GM19035 (cell line): ENCODE data around the gene TFDP3.

Experiments used
- ATAC-seq: cut with Tn5 transposase; IDR thresholded peaks from one replicate; pipeline ENCODE4 v1.9.1; 2021; ENCODE audit not compliant: unreplicated experiment

The TFDP3 gene, protein sequence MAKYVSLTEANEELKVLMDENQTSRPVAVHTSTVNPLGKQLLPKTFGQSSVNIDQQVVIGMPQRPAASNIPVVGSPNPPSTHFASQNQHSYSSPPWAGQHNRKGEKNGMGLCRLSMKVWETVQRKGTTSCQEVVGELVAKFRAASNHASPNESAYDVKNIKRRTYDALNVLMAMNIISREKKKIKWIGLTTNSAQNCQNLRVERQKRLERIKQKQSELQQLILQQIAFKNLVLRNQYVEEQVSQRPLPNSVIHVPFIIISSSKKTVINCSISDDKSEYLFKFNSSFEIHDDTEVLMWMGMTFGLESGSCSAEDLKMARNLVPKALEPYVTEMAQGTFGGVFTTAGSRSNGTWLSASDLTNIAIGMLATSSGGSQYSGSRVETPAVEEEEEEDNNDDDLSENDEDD

DNA sequence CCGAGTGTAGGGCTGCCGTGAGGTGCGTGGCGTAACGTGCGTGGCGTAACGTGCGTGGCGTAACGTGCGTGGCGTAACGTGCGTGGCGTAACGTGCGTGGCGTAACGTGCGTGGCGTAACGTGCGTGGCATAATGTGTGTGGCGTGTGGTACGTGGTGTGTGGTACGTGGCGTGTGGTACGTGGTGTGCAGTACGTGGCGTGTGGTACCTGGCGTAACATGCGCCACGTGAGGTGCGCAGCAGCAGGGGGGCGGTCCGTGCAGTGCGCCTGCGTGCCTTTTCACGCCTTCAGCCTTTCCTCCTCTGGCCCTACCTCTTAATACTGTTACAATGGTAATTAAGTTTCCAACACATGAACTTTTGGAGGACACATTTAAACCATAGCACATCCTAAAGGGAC is at the start of gene TFDP3:
Gene TFDP3, minus strand, starts transcription at position 26 of the 400 bp plus-strand sequence. CDS start 95 bp downstream, outside the sequence.
- ATAC-seq = no peak

DNA sequence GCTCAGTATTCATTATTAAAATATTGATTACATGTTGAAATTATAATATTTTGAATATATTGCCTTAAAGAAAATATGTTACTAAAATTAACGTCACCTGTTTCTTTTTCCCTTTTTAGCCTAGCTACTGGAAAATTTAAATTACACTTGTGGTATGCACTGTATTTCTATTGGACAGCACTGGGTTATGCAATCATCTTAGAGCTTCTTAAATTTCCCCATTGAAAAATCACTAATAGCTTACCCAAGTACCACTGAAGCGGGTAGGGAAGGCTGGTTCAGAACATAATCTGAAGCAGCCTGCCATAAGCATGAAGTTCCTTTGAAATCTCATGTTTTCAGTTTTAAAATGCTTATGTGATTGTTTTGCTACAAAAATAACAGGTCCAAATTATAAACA is 49.5 kb upstream of the TFDP3 start:
- ATAC-seq = no peak

DNA sequence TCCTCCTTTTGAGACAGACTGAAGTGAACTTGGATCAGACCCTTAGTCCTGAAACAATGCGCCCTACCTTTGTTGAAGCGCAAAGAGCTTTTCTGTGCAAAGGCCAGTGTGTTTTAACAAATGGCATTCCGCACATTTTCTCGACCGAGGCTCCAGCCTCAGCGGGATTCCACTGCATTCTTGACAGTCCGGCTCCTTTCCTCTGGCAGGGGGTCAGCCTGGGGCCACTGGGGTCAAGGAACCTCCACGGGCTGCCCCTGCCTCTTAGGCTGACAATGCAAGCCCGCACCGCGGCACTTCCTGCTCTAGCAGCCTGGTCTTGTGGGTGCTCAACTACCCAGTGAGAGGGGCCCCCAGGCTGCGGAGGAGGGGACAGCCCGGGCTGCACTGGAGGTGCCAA is 47.2 kb upstream of the TFDP3 start:
- no peak for ATAC-seq

DNA sequence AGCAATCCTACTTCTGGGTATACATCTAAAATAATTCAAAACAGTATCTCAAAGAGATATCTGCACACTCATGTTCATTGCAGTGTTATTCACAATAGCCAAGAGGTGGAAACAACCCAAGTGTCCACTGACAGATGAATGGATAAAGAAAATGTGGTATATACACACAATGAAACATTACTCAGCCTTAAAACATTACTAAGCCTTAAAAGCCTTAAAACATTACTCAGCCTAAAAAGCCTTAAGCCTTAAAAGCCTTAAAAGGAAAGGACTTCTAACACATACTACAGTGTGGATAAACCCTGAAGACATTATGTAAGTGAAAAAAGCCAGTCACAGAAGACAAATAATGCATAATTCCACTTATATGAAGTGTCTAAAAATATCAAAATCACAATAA is 40.3 kb upstream of the TFDP3 start:
- ATAC-seq = no peak

DNA sequence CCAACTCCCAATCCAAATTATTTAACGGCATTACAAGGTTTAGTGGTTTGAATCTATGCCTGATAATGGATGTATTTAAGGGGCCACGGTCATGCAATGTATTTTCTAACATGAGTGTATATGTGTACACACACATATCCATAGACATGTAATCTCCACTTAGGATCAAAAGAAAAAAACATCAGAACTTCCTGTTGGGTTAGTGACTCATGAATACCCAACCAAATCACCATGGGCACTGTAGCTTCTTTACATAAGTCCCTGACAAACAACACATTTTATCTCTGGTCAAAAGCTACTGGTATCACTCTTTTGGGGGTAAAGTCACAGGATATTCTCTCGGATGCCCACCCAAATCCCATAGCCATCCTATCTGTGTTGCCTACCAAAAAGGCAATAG is 36.5 kb upstream of the TFDP3 start:
- no peak for ATAC-seq

DNA sequence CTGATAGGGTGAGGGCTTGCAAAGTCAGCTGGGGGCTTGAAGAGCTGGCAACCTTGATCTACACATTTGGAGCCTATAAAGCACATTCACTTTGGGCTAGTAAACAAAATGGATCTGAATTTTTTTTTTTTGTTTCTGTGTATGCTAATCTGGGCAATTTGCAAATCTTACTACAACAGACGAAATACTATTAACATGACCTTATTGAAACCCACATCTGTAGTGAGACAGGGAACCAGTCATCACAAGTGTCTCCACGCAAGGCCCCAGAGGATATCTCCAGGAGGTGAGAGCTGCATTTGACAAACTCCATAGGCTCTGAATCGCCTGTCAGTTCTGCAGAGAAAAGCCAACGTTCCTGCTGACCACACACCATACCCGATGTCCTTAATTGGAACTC is 33.0 kb upstream of the TFDP3 start:
- ATAC-seq = no peak

DNA sequence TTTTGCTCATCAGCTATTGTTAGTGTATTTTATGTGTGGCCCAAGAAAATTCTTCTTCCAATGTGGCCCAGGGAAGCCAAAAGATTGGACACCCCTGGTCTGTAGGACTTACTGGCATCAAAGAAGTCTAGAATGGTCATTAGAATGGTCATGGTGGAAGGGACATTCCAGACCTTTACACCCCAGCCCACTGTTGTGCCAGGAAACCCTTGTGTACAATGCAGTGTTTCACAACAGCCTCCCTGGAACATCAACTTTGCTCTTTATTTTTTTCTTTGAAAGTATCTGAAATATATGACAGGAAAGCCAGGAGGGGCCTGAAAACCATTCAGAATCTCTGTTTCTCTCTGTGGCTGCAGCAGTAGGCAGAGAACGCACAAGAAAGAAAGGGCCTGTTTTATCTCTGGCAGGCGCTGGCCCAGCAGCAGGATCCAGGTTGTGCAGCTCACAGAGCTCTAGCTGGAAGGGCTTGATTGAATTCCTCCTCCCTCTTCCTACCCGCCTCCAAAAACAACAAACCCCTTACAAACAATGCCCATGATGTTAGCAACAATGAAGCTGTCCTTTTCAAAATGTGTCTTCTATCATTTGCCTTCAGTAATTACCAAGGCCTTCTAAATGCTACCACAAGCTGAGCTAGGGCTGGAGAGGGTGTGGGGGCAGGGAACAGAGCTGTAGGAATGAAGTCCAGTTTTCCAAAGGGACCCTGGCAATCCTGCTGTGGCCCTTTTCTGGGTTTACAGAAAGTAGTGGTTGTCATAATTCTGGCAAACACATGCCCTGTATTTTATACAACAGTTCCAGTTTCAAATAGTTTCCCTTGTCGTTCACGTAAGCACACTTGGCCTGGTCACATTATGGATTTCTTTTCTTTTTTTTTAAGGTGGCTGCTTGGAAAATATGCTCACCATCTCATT is 32.3 kb upstream of the TFDP3 start:
- ATAC-seq = no peak

DNA sequence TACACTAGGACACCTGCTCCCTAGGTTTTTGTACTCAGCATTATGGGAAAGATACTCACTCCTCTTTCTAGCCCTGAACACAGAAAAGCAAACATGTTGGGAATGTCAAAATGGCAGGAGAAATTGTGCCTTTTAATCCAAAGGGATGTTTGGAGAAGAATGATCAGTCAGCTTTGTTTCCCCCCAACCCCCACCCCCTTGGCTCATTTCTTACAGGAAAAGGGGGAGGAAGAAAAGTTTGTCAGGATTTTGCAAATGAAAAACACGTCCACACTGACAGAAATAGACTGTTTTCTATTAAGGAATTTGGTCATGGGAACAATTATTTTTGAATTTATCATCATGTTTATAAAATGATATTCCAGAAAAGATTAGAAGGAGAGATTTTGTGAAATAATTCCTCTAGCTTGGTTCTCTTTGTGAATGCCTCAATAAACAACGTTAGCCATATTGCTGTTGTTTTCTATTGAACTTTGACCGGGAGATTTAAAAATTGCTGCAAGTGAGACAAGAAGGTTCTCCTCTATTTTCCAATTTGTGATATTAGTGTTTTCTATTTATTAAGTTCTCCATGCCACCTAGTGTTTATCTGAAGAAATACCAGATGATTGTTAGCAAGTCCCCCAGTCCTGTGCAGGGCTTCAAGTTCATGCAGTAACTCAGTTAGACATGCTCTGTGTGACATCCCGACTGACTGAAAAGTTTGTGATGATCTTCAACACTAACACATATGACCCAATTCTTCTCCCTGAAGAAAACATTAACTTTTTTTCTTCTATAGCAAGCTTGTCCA is 31.3 kb upstream of the TFDP3 start:
- no peak for ATAC-seq

DNA sequence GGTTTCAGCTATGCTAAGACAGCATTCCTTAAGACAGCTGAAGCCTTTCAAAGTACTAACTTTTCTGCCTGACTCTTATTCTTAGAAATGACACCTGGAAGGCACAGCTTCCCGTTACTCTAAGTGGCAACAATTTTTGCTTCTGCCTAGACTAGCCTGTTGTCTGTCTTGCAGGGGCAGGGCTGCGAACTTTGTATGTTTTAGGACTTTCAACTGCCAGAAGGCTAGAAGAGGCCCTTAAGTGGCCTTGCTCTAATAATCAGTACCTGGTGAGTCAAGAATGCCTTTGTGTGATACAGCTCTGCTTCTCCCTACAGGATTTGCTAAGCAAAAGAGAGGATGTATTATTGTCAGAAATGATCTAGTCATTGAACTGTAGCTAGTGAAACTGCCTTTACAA is 30.0 kb upstream of the TFDP3 start:
- ATAC-seq = no peak

DNA sequence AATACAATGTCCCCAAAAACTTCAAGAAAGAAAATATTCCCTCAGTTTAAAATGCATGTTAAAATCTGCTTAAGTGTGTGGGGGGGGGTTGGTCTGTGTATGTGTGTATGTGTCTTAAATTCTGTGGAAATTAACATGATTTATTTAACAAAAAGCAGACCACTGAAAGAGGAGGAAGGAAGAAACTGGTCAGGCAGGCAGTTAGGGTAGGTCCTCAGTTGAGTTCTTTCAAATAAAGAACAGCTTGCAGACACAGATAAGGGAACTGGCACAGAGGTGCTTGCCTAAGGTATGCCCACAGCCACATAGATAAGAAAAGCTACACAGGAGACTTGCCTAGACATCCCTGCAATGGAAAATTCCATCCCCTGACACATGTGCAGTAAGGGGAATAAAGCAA is 28.8 kb upstream of the TFDP3 start:
- ATAC-seq = no peak

DNA sequence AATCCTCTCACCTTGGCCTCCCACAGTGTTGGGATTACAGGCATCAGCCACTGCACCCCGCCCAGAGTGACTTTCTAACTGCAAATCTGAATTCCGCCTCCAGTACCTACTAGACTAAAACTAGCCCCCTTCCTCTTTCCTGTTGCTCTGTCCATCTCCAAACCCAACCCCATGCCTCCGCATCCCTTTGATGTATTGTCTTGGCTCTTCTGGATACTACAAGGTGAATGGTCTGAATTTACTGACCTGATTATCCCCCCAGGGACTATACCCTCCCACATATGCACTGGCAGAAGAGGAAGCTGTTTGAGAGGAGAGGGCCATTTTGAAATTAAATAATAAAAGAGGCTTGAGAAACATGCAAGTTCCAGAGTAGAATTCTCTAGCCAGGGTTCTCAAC is 17.7 kb upstream of the TFDP3 start:
- ATAC-seq = no peak

DNA sequence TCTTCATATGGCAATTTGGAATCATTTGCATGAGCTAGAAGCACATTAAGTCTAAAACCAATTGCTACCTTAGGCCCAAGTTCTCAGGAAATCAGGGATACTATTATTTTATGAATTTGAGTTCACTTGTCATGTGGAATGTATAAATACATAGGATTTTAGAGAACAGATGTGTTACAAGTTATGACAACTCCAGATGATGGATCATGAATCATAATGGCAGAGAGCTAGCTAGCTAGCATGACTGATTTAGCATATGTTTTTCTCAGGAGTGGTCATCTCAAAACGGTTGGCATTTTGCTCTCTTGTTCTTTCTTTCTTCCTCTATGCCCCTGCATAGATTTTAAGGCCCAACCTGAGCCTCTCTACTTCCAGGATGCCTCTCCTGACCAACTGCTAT is 14.2 kb upstream of the TFDP3 start:
- ATAC-seq = no peak

DNA sequence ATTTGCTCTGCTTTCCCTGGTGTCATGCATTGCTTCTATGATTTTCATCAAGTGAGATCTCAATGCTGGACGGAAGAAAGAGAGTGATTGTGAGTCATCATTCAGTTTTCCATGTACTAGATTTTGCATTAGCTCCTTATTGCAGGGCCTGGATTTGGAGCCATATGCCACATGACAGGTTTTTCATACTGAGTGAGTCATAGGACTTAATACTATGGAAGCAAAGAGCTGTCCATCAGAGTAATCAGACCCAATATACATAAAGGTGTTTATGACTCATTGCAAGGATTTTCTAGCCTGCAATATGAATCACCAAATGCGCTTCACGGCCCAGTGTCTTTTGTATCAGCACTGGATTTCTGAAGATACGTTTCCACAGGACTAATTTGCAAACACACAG is 11.2 kb upstream of the TFDP3 start:
- no peak for ATAC-seq

DNA sequence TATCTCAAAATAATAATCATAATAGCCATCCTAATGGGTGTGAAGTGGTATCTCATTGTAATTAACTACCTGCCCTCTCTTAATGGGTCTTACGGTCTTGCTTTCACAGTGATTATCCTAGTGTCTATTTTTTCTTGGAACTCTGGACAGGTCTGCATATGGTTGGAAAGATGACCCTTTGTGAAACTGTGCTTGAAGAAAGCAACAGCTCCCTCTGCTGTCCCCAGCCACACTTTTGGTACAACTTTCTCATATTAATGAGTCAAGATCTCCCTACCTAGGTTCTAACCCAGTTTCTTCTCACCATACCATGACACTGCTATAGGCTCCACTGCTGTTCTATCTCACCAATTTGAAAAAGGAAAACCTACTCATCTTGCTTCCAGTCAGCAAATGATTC is 2.4 kb downstream of the TFDP3 start:
- no peak for ATAC-seq

DNA sequence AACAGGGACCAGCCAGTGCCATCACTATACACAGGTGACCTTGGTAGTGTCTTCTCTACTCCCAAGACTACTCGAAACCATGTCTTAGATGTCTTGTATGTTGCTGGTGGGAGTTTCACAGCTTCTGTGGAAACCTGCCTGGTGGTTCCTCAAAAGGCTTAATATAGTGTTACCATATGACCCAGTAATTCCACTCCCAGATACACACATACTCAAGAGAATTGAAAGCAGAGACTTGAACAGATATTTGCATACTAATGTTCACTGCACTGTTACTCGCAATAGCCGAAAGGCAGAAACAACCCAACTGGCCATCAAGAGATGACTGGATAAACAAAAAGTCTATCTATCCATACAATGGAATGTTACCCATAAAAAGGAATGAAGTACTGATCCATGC is 3.1 kb downstream of the TFDP3 start:
- no peak for ATAC-seq

DNA sequence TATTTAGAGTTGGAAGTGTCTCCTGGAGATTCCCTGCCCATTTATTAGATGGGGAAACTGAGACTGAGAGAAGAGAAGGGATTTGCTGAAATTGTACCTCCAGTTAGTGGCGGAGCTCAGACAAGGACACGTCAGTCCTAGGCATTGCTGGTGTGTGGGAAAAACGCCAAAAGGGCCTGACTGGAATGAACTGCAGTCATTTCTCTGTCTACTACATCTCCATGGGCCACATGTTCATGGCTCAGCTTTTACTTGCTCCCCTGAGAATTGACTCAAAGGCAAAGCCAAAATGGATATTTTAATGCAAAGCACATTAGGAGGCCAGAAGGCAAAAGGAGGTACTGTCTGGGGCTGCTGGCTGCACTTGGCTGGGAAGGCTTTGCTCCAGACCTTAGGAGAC is 3.9 kb downstream of the TFDP3 start:
- no peak for ATAC-seq

DNA sequence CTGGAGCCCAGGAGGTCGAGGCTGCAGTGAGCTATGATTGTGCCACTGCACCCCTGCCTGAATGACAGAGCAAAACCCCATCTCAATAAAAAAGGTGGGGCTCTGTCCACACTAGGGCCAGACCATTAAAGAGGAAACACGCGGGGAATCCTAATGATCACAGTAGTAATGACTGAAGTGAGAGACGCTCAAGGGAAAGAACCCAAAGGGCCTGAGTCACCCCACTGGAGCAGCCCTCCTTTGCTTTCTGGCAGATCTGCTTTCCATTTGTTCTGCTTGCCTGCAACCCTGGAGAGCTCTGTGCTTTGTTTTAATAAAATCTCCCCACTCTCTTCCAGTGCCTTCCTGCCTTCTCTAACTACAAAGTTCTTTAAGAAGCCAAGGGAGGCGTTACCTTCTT is 5.0 kb downstream of the TFDP3 start:
- no peak for ATAC-seq

DNA sequence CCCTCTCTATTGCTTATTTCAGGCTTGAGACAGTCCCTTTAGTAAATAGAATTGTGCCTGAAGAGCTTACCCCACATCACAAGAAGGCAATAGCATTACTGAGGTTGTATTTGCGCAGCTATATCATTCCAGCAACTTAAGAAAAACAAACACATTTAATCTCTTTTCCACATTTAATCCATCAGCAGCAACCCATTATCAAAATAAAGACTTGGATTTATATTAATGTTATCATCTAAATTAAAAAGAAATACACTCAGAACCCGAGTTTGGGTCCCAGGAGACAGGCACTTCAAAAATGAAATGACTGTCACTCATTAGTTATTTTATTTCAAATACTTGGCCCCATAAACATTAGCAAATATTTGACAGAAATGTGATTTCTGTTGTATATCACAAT is 10.4 kb downstream of the TFDP3 start:
- no peak for ATAC-seq

DNA sequence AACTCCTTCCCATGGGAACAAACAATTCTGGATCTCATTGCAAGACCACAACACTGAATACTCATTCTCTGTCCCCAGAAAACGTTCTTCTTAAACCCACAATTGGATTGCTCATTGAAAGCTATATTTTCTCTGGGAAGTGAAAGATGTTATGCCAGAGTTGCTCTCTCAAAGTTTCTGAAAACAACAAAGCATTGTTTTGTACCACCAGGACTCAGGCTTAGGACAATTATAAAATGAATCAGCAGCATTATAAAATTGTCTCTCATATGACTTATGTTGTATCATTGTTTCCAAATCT is 26.5 kb downstream of the TFDP3 start:
- ATAC-seq = no peak

DNA sequence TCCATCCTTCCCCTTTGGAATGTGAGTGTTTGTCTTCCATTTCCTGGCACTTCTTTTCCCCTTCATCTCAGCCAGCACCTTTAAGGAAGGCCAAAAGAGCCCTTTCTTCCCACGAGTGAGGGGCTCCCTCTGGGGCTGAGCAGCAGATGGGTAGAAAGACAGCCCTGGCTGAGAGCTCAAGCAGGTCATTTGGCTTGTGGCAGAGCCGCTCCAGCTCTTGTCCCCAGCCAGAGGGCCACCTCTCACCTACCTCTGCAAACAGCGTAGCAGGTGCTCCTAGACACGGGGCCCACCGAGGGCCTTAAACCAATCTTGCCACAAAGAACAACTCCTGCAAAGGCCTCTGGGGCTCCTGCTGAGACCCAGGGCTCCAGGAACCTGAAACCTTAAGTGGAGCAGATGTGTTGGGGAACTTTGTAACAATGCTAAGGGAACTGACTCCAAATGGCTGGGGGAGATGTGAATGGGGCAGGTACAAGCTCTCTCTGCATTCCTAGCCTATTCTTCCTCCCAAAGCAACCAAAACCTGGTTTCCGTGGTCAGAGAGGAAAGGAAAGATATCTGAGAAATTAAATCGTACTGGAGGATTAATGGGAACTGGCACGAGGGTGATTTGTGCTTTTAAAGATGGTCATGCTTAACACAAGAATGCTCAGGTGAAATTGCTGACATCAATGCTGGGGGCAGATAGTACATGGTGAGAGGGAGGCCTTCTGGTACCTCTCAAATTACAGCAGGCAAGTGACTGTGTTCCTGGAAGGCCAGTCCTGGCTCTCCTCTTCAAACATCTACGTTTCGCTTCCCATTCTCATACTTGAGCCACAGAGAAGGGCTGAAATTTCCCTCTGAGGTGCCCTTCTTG is 27.0 kb downstream of the TFDP3 start:
- ATAC-seq = no peak

DNA sequence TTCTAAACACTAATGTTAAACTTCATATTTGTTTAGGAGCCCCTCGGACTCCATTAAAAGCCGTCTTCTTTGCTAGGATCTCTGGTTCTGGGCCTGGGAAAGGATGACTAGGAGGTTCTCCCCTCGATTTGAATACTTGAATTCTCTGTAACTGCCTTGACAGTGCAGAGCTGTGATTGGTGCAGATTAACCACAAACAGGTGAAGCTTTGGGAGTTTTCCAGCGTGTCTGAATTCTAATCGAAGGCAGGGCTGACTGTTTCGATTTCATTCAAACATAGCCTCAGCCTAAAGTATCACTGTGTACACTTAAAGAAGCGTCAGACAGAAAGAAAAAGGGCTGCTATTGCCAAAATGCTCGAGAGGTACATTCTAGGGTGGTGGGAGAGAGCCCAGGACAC is 29.0 kb downstream of the TFDP3 start:
- no peak for ATAC-seq
